HCT116 (cell line): ENCODE results near the gene GEMIN5. TPM values are rescaled to one million over a fixed set of nuclear protein-coding genes. Genes with fewer than 3 reads are reported as not detected.

Source experiments
- total RNA-seq: library from RNA; stranded (reverse); gene quantifications from one replicate; pipeline ENCODE4 v1.2.1, GENCODE V29; 2021; ENCODE audit not compliant: unreplicated experiment

Gene GEMIN5
- total RNA-seq, 1 experiment from 2014 or later = 35.9 TPM

Other genes with a start within 250 kb of the GEMIN5 start
- 201 TPM for gene LARP1, start 182.8 kb downstream of the GEMIN5 start, total RNA-seq
- 0.22 TPM for gene FAXDC2, start 87.6 kb downstream of the GEMIN5 start, total RNA-seq
- gene CNOT8, start 79.6 kb downstream of the GEMIN5 start, total RNA-seq = 45.0 TPM
- gene MRPL22, start 2.9 kb upstream of the GEMIN5 start, total RNA-seq = 68.3 TPM
- gene KIF4B, start 75.5 kb upstream of the GEMIN5 start, total RNA-seq = 0.12 TPM